OCI-LY3 (cell line): ENCODE data around the gene MRTFA.

Source experiments
- H2AFZ ChIP-seq: fragments of 200-600, 300-600 bp; shearing (Covaris generic); 2 replicates; pipeline ENCODE4 v1.6.0; 2014; ENCODE audit warnings: antibody characterized with exemption, low read depth, low read length
- H3K27ac ChIP-seq: fragments of 200-600, 300-600 bp; sonication (generic); 2 replicates; pipeline ENCODE4 v1.5.1; 2014; ENCODE audit warnings: mild to moderate bottlenecking, low read length, moderate library complexity, mixed read lengths
- H3K27me3 ChIP-seq: fragments of 200-600, 300-600 bp; sonication (generic); 2 replicates; pipeline ENCODE4 v1.6.1; 2014; ENCODE audit warnings: low read depth, low read length, mixed read lengths
- H3K36me3 ChIP-seq: fragments of 200-600, 300-600 bp; sonication (generic); replicated peaks from 2 replicates; pipeline ENCODE3; 2014; ENCODE audit warnings: low read depth, low read length, mixed read lengths
- H3K4me1 ChIP-seq: fragments of 300-600, 200-600 bp; sonication (generic); 2 replicates; pipeline ENCODE4 v1.6.1; 2014; ENCODE audit warnings: low read length, mixed read lengths
- H3K4me2 ChIP-seq: fragments of 200-600, 300-600 bp; sonication (generic); 2 replicates; pipeline ENCODE4 v1.6.1; 2014; ENCODE audit warnings: low read length, mixed read lengths
- H3K4me3 ChIP-seq: fragments of 300-600, 200-600 bp; sonication (generic); 2 replicates; pipeline ENCODE4 v1.5.1; 2014; ENCODE audit warnings: antibody characterized with exemption, mild to moderate bottlenecking, low read length, moderate library complexity
- H3K79me2 ChIP-seq: fragments of 300-600, 200-600 bp; shearing (Covaris generic); 2 replicates; pipeline ENCODE4 v1.6.1; 2014; ENCODE audit warnings: mild to moderate bottlenecking, low read length, mixed read lengths
- H3K9ac ChIP-seq: fragments of 300-600, 200-600 bp; shearing (Covaris generic); 2 replicates; pipeline ENCODE4 v1.6.0; 2014; ENCODE audit warnings: mild to moderate bottlenecking, low read length, moderate library complexity
- H3K9me3 ChIP-seq: fragments of 200-600, 300-600 bp; shearing (Covaris generic); 2 replicates; pipeline ENCODE4 v1.6.1; 2014; ENCODE audit warnings: low read length, mixed read lengths; ENCODE audit not compliant: insufficient read depth
- H4K20me1 ChIP-seq: fragments of 200-600, 300-600 bp; sonication (generic); 2 replicates; pipeline ENCODE4 v1.6.1; 2016; ENCODE audit warnings: low read length, mixed read lengths; ENCODE audit not compliant: insufficient read depth
- EZH2phosphoT487 ChIP-seq: fragments of 200-600 bp; shearing (Covaris generic); IDR thresholded peaks from 2 replicates; pipeline ENCODE4 v1.6.1; 2018; ENCODE audit warnings: antibody characterized with exemption, mixed run types, low read depth
- TF ChIP-seq, protein P1 (sequence below): fragments of 200-600, 300-600 bp; sonication (generic); IDR thresholded peaks from 2 replicates; pipeline ENCODE4 v1.5.1; 2014; ENCODE audit warnings: antibody characterized with exemption, low read length, low read depth

MRTFA gene

DNA sequence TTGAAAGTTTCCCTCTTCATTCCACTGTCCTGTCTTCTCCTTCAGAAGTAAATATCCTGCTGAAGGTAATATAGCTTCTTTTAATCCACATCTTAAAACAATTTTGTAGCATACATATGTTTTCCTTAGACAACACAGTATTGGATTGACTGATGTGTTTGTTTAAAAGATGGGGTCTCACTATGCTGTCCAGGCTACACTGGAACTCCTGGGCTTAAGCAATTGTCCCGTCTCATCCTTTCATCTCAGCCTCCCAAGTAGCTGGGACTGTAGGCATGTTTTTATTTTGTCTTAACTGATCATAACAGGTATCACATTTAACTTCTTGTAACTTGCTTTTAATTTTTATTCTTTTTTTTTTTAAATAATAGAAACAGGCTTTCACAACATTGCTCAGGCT is 55.9 kb downstream of the MRTFA start:
- Histone ChIP-seq H3K27me3 (no peaks in the 10 kb centered on the region), H3K36me3 (peaks cover 18% of the 10 kb centered on the region), H3K9ac (no peak overlapping the region), H3K79me2 (peaks cover 43% of the 10 kb centered on the region), H3K27ac (no peak overlapping the region), H3K4me2 (no peak overlapping the region), H4K20me1 (no peaks in the 10 kb centered on the region), H3K4me1 (peaks cover 36% of the 10 kb centered on the region), H2AFZ (no peak overlapping the region), H3K4me3 (no peak overlapping the region), H3K9me3 (peaks cover 7% of the 10 kb centered on the region)
- TF ChIP-seq, protein P1, sequence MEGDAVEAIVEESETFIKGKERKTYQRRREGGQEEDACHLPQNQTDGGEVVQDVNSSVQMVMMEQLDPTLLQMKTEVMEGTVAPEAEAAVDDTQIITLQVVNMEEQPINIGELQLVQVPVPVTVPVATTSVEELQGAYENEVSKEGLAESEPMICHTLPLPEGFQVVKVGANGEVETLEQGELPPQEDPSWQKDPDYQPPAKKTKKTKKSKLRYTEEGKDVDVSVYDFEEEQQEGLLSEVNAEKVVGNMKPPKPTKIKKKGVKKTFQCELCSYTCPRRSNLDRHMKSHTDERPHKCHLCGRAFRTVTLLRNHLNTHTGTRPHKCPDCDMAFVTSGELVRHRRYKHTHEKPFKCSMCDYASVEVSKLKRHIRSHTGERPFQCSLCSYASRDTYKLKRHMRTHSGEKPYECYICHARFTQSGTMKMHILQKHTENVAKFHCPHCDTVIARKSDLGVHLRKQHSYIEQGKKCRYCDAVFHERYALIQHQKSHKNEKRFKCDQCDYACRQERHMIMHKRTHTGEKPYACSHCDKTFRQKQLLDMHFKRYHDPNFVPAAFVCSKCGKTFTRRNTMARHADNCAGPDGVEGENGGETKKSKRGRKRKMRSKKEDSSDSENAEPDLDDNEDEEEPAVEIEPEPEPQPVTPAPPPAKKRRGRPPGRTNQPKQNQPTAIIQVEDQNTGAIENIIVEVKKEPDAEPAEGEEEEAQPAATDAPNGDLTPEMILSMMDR, result no peak
- no peak for TF ChIP-seq EZH2phosphoT487

DNA sequence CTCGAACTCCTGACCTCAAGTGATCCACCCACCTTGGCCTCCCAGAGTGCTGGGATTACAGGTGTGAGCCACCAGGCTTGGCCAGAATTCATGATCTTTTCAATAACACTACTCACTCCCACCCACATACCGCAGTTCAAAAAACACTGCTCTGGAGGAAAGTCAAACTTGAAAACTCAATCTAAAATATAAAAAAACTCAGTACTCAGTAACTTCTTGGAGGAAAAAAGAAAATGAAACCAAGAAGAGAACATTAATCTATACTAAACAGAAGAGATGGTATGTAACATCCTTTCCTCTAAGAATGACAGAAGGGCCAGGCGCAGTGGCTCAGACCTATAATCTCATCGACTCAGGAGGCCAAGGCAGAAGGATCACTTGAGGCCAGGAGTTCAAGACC is 58.3 kb downstream of the MRTFA start:
- Histone ChIP-seq H3K79me2 (peaks cover 30% of the 10 kb centered on the region), H3K9ac (no peak overlapping the region), H4K20me1 (no peaks in the 10 kb centered on the region), H2AFZ (no peak overlapping the region), H3K4me1 (peaks cover 18% of the 10 kb centered on the region), H3K27me3 (no peaks in the 10 kb centered on the region), H3K4me2 (no peak overlapping the region), H3K27ac (no peak overlapping the region), H3K9me3 (no peaks in the 10 kb centered on the region), H3K4me3 (no peak overlapping the region), H3K36me3 (peaks cover 8% of the 10 kb centered on the region)
- no peak for TF ChIP-seq EZH2phosphoT487
- TF ChIP-seq, protein P1, result no peak

DNA sequence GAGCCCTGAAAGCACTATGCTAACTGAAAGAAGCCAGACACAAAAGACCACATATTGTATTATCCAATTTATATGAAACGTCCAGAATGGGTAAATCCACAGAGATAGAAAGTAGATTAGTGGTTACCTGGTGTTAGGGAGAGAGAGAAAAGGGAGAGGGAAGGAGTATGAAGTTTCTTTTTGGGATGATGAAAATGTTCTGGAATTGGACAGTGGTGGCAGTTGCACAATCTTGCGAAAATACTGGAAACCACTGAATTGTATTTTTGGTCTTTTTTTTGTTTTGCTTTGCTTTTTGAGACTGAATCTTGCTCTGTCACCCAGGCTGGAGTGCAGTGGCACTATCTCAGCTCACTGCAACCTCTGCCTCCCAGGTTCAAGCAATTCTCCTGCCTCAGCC is 63.5 kb downstream of the MRTFA start:
- H3K36me3 ChIP-seq, result peaks cover 10% of the 10 kb centered on the region

DNA sequence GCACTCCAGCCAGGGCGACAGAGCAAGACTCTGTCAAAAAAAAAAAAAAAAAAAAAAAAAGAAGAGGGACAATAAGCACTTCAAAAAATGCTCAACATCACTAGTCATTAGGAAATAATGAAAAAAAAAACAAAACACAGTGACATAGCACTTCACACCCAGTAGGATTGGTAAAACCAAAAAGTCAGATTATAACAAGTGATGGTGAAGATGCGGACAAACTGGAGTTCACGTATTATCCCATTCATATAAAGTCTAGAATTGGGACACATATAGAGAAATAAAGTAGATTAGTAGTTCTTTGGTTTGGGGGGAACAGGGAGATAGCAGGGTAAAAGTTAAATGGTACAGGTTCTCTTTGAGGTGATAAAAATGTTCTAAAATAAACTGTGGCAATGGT is 64.6 kb downstream of the MRTFA start:
- Histone ChIP-seq H3K4me3 (no peak overlapping the region), H3K9ac (no peak overlapping the region), H3K4me2 (no peak overlapping the region), H4K20me1 (no peaks in the 10 kb centered on the region), H3K9me3 (no peaks in the 10 kb centered on the region), H3K27ac (no peak overlapping the region), H3K36me3 (peaks cover 10% of the 10 kb centered on the region), H3K4me1 (no peaks in the 10 kb centered on the region), H2AFZ (no peak overlapping the region), H3K79me2 (peaks cover 23% of the 10 kb centered on the region), H3K27me3 (no peaks in the 10 kb centered on the region)
- TF ChIP-seq, protein P1, result no peak
- TF ChIP-seq EZH2phosphoT487, result no peak

More for the DNA sequence above, 63.5 kb downstream of the MRTFA start:
- Histone ChIP-seq H3K79me2 (peaks cover 23% of the 10 kb centered on the region), H3K9ac (no peak overlapping the region), H3K4me2 (no peak overlapping the region), H3K4me1 (no peaks in the 10 kb centered on the region), H4K20me1 (no peaks in the 10 kb centered on the region), H3K27me3 (no peaks in the 10 kb centered on the region), H3K9me3 (no peaks in the 10 kb centered on the region), H3K4me3 (no peak overlapping the region), H3K27ac (no peak overlapping the region), H2AFZ (no peak overlapping the region)
- no peak for TF ChIP-seq EZH2phosphoT487
- TF ChIP-seq, protein P1, result no peak
